Keratinocyte (primary cell): ENCODE measurements around the gene FAM234A. TPM values are rescaled to one million over a fixed set of nuclear protein-coding genes. Genes with fewer than 3 reads are reported as not detected.

Experiments
- DNase-seq: peaks from one replicate; pipeline ENCODE4 v3.0.0-alpha.2; 2011; ENCODE audit warnings: low read depth, missing footprints, low spot score
- FAIRE-seq: peaks from 2 replicates; lab custom pipeline; 2011; peaks lifted over from hg19 to GRCh38; lab: Jason Lieb, UNC
- H2AFZ ChIP-seq: 2 replicates; pipeline ENCODE4 v1.6.0; 2012; ENCODE audit warnings: low read length, control low read depth, inconsistent platforms; ENCODE audit not compliant: control insufficient read depth
- H3K27ac ChIP-seq: 2 replicates; pipeline ENCODE4 v1.5.1; 2011; ENCODE audit warnings: low read length; ENCODE audit not compliant: control insufficient read depth, insufficient read depth
- H3K27me3 ChIP-seq: 3 replicates; pipeline ENCODE4 v1.6.0; 2011; ENCODE audit warnings: low read length; ENCODE audit not compliant: control insufficient read depth, insufficient read depth; ENCODE audit errors: extremely low read depth
- H3K36me3 ChIP-seq, 2 experiments: 2 replicates in 1 of 2; 3 replicates in 1 of 2; pipeline ENCODE4 v1.5.1; 2011; ENCODE audit warnings: low read length in 2 of 2, mild to moderate bottlenecking in 1 of 2; ENCODE audit not compliant: control insufficient read depth in 2 of 2, insufficient read depth in 2 of 2; ENCODE audit errors: extremely low read depth in 1 of 2
- H3K4me1 ChIP-seq: 3 replicates; pipeline ENCODE4 v1.5.1; 2011; ENCODE audit warnings: low read length; ENCODE audit not compliant: control insufficient read depth, insufficient read depth; ENCODE audit errors: extremely low read depth
- H3K4me2 ChIP-seq: 3 replicates; pipeline ENCODE4 v1.6.0; 2011; ENCODE audit warnings: low read depth, low read length; ENCODE audit not compliant: control insufficient read depth, insufficient read depth; ENCODE audit errors: extremely low read depth
- H3K4me3 ChIP-seq, 3 experiments: fragments of 200-600 bp in 1 of 3; sonication (generic) in 1 of 3; 2 replicates in 2 of 3; 3 replicates in 1 of 3; pipeline ENCODE4 v1.5.1; 2011 to 2016; ENCODE audit warnings: low read length in 3 of 3, mild to moderate bottlenecking in 3 of 3, control low read depth in 2 of 3, inconsistent platforms in 1 of 3, low read depth in 1 of 3, mixed read lengths in 1 of 3, mixed run types in 1 of 3, moderate library complexity in 1 of 3; ENCODE audit not compliant: control insufficient read depth in 2 of 3, insufficient read depth in 2 of 3; ENCODE audit errors: extremely low read depth in 1 of 3
- H3K79me2 ChIP-seq: 2 replicates; pipeline ENCODE4 v1.6.0; 2012; ENCODE audit warnings: low read length; ENCODE audit not compliant: control insufficient read depth, insufficient read depth
- H3K9ac ChIP-seq: 3 replicates; pipeline ENCODE4 v1.6.0; 2011; ENCODE audit warnings: low read length; ENCODE audit not compliant: control insufficient read depth, insufficient read depth; ENCODE audit errors: extremely low read depth
- H3K9me1 ChIP-seq: 3 replicates; pipeline ENCODE4 v1.6.0; 2011; ENCODE audit warnings: low read length; ENCODE audit not compliant: control insufficient read depth, insufficient read depth; ENCODE audit errors: extremely low read depth
- H3K9me3 ChIP-seq: 2 replicates; pipeline ENCODE4 v1.5.1; 2012; ENCODE audit warnings: low read depth, low read length; ENCODE audit not compliant: control insufficient read depth
- H4K20me1 ChIP-seq: 3 replicates; pipeline ENCODE4 v1.6.0; 2011; ENCODE audit warnings: low read length; ENCODE audit not compliant: control insufficient read depth, insufficient read depth; ENCODE audit errors: extremely low read depth
- EZH2 ChIP-seq: IDR thresholded peaks from one replicate; pipeline ENCODE4 v1.6.1; 2012; ENCODE audit warnings: inconsistent platforms, mild to moderate bottlenecking, low read length, moderate library complexity
- dilution Hi-C: fragments of 300-500 bp; cut with MboI; formaldehyde crosslinking; loops from one replicate; pipeline ENCODE4 v1.7.0; 2020; ENCODE audit warnings: low sequenced_read_pairs; ENCODE audit not compliant: extremely low pct_ligation_motif_present
- polyA plus RNA-seq, 5 experiments: library from polyadenylated mRNA; depleted of rRNA in 3 of 5; stranded (reverse) in 3 of 5; stranded (forward) in 1 of 5; unstranded in 1 of 5; fragments of >200 nt; gene quantifications; 1 replicate in 1 of 5; 2 replicates in 3 of 5; 3 replicates in 1 of 5; pipeline versions ENCODE4 v1.2.1 to v1.2.3, GENCODE V29; 2011 to 2012; ENCODE audit warnings: missing spikeins in 2 of 5, low read depth in 1 of 5, low replicate concordance in 1 of 5
- TF ChIP-seq, protein P1 (sequence below), 3 experiments: IDR thresholded peaks in 1 of 3; conservative IDR thresholded peaks in 1 of 3; optimal IDR thresholded peaks in 1 of 3; 2 replicates in 2 of 3; 3 replicates in 1 of 3; pipeline versions ENCODE3 to v1.5.1; 2011; ENCODE audit warnings: low read length in 3 of 3, mild to moderate bottlenecking in 3 of 3, moderate library complexity in 2 of 3, control low read depth in 1 of 3, inconsistent platforms in 1 of 3; ENCODE audit not compliant: insufficient read depth in 2 of 3; ENCODE audit errors: extremely low read depth in 1 of 3

FAM234A gene
- polyA plus RNA-seq, 1 donor (not counting 4 experiments of a cell fraction or from before 2014, with no cell fraction given) = 18.3 TPM

DNA sequence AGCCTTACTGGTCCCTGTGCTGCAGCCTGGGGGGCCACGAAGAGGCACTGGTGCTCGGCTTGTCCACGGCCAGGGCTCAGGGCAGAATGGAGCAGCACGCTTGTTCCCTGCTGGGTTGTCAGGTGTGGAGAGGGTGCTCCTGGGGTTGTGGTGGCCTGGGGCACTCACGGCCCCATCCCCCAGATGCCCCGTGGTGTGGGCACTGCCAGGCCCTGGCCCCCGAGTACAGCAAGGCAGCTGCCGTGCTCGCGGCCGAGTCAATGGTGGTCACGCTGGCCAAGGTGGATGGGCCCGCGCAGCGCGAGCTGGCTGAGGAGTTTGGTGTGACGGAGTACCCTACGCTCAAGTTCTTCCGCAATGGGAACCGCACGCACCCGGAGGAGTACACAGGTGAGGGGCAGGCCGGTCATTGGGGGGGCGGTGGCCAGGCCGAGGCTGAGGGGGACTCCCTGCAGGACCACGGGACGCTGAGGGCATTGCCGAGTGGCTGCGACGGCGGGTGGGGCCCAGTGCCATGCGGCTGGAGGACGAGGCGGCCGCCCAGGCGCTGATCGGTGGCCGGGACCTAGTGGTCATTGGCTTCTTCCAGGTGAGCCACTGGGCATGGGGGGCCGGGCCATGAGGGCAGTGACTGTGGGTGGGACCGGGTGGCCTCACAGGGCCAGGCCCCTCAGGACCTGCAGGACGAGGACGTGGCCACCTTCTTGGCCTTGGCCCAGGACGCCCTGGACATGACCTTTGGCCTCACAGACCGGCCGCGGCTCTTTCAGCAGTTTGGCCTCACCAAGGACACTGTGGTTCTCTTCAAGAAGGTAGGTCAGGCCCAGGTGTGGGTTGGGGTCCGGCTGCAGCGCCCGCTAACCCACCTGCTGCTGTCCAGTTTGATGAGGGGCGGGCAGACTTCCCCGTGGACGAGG lies 49.8 kb downstream of the FAM234A start:
- Histone ChIP-seq H2AFZ (no peak overlapping the region), H3K4me2 (no peak overlapping the region), H4K20me1 (no peaks in the 10 kb centered on the region), H3K9ac (no peak overlapping the region), H3K79me2 (no peaks in the 10 kb centered on the region), H3K9me3 (no peaks in the 10 kb centered on the region), H3K27ac (no peak overlapping the region), H3K27me3 (peaks cover 36% of the 10 kb centered on the region), H3K4me1 (no peaks in the 10 kb centered on the region), H3K36me3 (peaks cover 4 to 12% of the 10 kb centered on the region in 2 experiments), H3K9me1 (no peaks in the 10 kb centered on the region), H3K4me3 (no peak overlapping the region)
- dilution Hi-C loops = no loop called here
- TF ChIP-seq, protein P1, sequence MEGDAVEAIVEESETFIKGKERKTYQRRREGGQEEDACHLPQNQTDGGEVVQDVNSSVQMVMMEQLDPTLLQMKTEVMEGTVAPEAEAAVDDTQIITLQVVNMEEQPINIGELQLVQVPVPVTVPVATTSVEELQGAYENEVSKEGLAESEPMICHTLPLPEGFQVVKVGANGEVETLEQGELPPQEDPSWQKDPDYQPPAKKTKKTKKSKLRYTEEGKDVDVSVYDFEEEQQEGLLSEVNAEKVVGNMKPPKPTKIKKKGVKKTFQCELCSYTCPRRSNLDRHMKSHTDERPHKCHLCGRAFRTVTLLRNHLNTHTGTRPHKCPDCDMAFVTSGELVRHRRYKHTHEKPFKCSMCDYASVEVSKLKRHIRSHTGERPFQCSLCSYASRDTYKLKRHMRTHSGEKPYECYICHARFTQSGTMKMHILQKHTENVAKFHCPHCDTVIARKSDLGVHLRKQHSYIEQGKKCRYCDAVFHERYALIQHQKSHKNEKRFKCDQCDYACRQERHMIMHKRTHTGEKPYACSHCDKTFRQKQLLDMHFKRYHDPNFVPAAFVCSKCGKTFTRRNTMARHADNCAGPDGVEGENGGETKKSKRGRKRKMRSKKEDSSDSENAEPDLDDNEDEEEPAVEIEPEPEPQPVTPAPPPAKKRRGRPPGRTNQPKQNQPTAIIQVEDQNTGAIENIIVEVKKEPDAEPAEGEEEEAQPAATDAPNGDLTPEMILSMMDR (optimal IDR thresholded peaks at IDR 0.05 in 1 of 3, IDR thresholded peaks at IDR 0.05 in 1 of 3, conservative IDR thresholded peaks at IDR 0.05 in 1 of 3; ENCODE audit: extremely low read depth in 1 of 3, insufficient read depth in 2 of 3, low read length in 3 of 3) = no peak
- no peak for TF ChIP-seq EZH2
- DNase-seq (no peak), FAIRE-seq (no peak)

DNA sequence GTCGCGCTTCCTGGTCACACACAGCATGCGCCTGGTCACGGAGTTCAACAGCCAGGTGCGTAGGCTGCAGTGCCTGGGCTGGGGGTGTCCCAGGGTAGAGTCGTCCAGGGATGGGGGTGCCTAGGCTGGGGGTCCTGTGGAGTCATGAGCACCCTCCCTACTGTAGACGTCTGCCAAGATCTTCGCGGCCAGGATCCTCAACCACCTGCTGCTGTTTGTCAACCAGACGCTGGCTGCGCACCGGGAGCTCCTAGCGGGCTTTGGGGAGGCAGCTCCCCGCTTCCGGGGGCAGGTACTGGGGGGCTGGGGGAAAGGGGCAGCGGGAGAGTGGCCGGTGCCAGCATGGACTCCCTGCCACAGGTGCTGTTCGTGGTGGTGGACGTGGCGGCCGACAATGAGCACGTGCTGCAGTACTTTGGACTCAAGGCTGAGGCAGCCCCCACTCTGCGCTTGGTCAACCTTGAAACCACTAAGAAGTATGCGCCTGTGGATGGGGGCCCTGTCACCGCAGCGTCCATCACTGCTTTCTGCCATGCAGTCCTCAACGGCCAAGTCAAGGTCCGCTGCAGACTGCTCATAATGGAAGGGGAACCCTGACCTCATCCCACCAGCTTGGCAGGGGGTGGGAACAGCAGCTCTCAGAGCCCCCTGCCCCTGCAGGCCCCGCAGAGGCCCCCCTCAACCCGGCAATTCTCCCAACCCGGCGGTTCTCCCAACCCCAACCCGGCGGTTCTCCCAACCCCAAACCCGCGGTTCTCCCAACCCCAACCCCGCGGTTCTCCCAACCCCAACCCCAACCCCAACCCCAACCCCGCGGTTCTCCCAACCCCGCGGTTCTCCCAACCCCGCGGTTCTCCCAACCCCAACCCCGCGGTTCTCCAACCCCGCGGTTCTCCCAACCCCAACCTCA lies 50.8 kb downstream of the FAM234A start:
- Histone ChIP-seq H3K36me3 (peaks cover 4 to 17% of the 10 kb centered on the region in 2 experiments), H3K27ac (no peak overlapping the region), H3K9ac (no peak overlapping the region), H3K9me3 (no peaks in the 10 kb centered on the region), H2AFZ (no peak overlapping the region), H3K4me1 (no peaks in the 10 kb centered on the region), H3K4me3 (no peak overlapping the region), H3K27me3 (peaks cover 30% of the 10 kb centered on the region), H3K79me2 (no peaks in the 10 kb centered on the region), H4K20me1 (no peaks in the 10 kb centered on the region), H3K4me2 (no peak overlapping the region), H3K9me1 (no peaks in the 10 kb centered on the region)
- FAIRE-seq = no peak
- TF ChIP-seq, protein P1 (optimal IDR thresholded peaks at IDR 0.05 in 1 of 3, IDR thresholded peaks at IDR 0.05 in 1 of 3, conservative IDR thresholded peaks at IDR 0.05 in 1 of 3; ENCODE audit: extremely low read depth in 1 of 3, insufficient read depth in 2 of 3, low read length in 3 of 3) = no peak
- TF ChIP-seq EZH2 = no peak
- dilution Hi-C loops = no loop called here
- DNase-seq = no peak
